HG02840 (cell line): ENCODE results near the gene UCK2.

Source experiments
- ATAC-seq: cut with Tn5 transposase; IDR thresholded peaks from one replicate; pipeline ENCODE4 v1.9.1; 2021; ENCODE audit warnings: mild to moderate bottlenecking, moderate library complexity, moderate number of reproducible peaks; ENCODE audit not compliant: unreplicated experiment, low FRiP score

UCK2 gene

GRCh38 chr1:165897326-165898303 lies 70.2 kb downstream of the UCK2 start:
- no peak for ATAC-seq

- no peak for ATAC-seq
These were observed 71.4 kb downstream of the UCK2 start for GRCh38 chr1:165898837-165899236.

- no peak for ATAC-seq
These were observed 72.1 kb downstream of the UCK2 start for GRCh38 chr1:165899461-165899941.

- ATAC-seq, result no peak
These were observed 73.4 kb downstream of the UCK2 start for GRCh38 chr1:165900576-165901380.

GRCh38 chr1:165902565-165902964 lies 75.2 kb downstream of the UCK2 start:
- ATAC-seq, result no peak

GRCh38 chr1:165903672-165904071 lies 76.3 kb downstream of the UCK2 start:
- ATAC-seq, result no peak

GRCh38 chr1:165904948-165905347 lies 77.5 kb downstream of the UCK2 start:
- no peak for ATAC-seq

GRCh38 chr1:165905853-165906252 lies 78.4 kb downstream of the UCK2 start:
- ATAC-seq, result no peak

- ATAC-seq, result no peak
These were observed 79.9 kb downstream of the UCK2 start for GRCh38 chr1:165907256-165907857.

GRCh38 chr1:165910764-165911421 lies 83.5 kb downstream of the UCK2 start:
- ATAC-seq, result no peak

GRCh38 chr1:165911609-165912281 lies 84.3 kb downstream of the UCK2 start:
- no peak for ATAC-seq

- ATAC-seq, result no peak
These were observed 85.2 kb downstream of the UCK2 start for GRCh38 chr1:165912638-165913037.

GRCh38 chr1:165914136-165914798 lies 86.9 kb downstream of the UCK2 start:
- peak; percentile 79 for ATAC-seq

GRCh38 chr1:165915480-165915879 lies 88.1 kb downstream of the UCK2 start:
- ATAC-seq, result no peak

GRCh38 chr1:165915932-165916348 lies 88.5 kb downstream of the UCK2 start:
- ATAC-seq, result no peak

GRCh38 chr1:165917166-165917565 lies 89.8 kb downstream of the UCK2 start:
- no peak for ATAC-seq

- no peak for ATAC-seq
These were observed 96.7 kb downstream of the UCK2 start for GRCh38 chr1:165924117-165924516.

GRCh38 chr1:165925498-165926079 lies 98.2 kb downstream of the UCK2 start:
- ATAC-seq, result no peak

- peak; percentile 67 for ATAC-seq
These were observed 99.8 kb downstream of the UCK2 start for GRCh38 chr1:165927169-165927568.
